ENCODE results near the gene PPM1L.

Gene PPM1L

GRCh38 chr3:160977773-160978172 is 221.7 kb downstream of the PPM1L start:
- no peaks in the 10 kb centered on the region for H3K36me3 ChIP-seq (ENCODE audit: insufficient read depth, low read length)
- no peak overlapping the region for H3K27ac ChIP-seq (ENCODE audit: low read depth, low read length, poor library complexity, severe bottlenecking)
- H3K79me2 ChIP-seq (ENCODE audit: insufficient read depth, low read length), result no peaks in the 10 kb centered on the region
- no peak overlapping the region for H3K9ac ChIP-seq (ENCODE audit: low read length)
- H3K4me1 ChIP-seq (ENCODE audit: insufficient read depth, low read length, severe bottlenecking), result no peaks in the 10 kb centered on the region
- no peaks in the 10 kb centered on the region for H3K27me3 ChIP-seq (ENCODE audit: insufficient read depth, low read length)
- TF ChIP-seq EZH2 (IDR thresholded peaks at IDR 0.05; ENCODE audit: borderline replicate concordance, low read length) (no peak), CTCF (IDR thresholded peaks at IDR 0.05; ENCODE audit: low read length) (no peak)
- no peak overlapping the region for H3K4me3 ChIP-seq (ENCODE audit: low read depth, low read length, poor library complexity, severe bottlenecking)
- no peak overlapping the region for H2AFZ ChIP-seq (ENCODE audit: low read length)
- H3K9me3 ChIP-seq (ENCODE audit: low read length), result no peaks in the 10 kb centered on the region
- no peaks in the 10 kb centered on the region for H3F3A ChIP-seq (ENCODE audit: insufficient read depth, low read length)
- no peak overlapping the region for H3K4me2 ChIP-seq (ENCODE audit: low read length)
- no peaks in the 10 kb centered on the region for H4K20me1 ChIP-seq (ENCODE audit: insufficient read depth, low read length)
- no peaks in the 10 kb centered on the region for H3K9me2 ChIP-seq (ENCODE audit: low read depth, low read length)

- TF ChIP-seq CTCF (IDR thresholded peaks at IDR 0.05; ENCODE audit: low read length) (no peak), EZH2 (IDR thresholded peaks at IDR 0.05; ENCODE audit: borderline replicate concordance, low read length) (no peak)
- H3K27ac ChIP-seq (ENCODE audit: low read depth, low read length, poor library complexity, severe bottlenecking), result no peak overlapping the region
Observed at GRCh38 chr3:160980740-160981139, 224.7 kb downstream of the PPM1L start.

GRCh38 chr3:160981217-160981938 is 225.3 kb downstream of the PPM1L start:
- Histone ChIP-seq H3K9ac (ENCODE audit: low read length) (no peak overlapping the region), H3K4me2 (ENCODE audit: low read length) (no peak overlapping the region), H3K9me2 (ENCODE audit: low read depth, low read length) (no peaks in the 10 kb centered on the region), H3K36me3 (ENCODE audit: insufficient read depth, low read length) (no peaks in the 10 kb centered on the region), H3K9me3 (ENCODE audit: low read length) (no peaks in the 10 kb centered on the region), H3F3A (ENCODE audit: insufficient read depth, low read length) (no peaks in the 10 kb centered on the region), H3K4me3 (ENCODE audit: low read depth, low read length, poor library complexity, severe bottlenecking) (no peak overlapping the region), H3K27ac (ENCODE audit: low read depth, low read length, poor library complexity, severe bottlenecking) (no peak overlapping the region), H3K27me3 (ENCODE audit: insufficient read depth, low read length) (no peaks in the 10 kb centered on the region), H3K4me1 (ENCODE audit: insufficient read depth, low read length, severe bottlenecking) (no peaks in the 10 kb centered on the region), H4K20me1 (ENCODE audit: insufficient read depth, low read length) (no peaks in the 10 kb centered on the region), H2AFZ (ENCODE audit: low read length) (no peak overlapping the region), H3K79me2 (ENCODE audit: insufficient read depth, low read length) (no peaks in the 10 kb centered on the region)
- no peak for TF ChIP-seq CTCF (IDR thresholded peaks at IDR 0.05; ENCODE audit: low read length)
- TF ChIP-seq EZH2 (IDR thresholded peaks at IDR 0.05; ENCODE audit: borderline replicate concordance, low read length), result no peak

More at GRCh38 chr3:160980740-160981139, 224.7 kb downstream of the PPM1L start:
- Histone ChIP-seq H4K20me1 (ENCODE audit: insufficient read depth, low read length) (no peaks in the 10 kb centered on the region), H3K4me2 (ENCODE audit: low read length) (no peak overlapping the region), H3K27me3 (ENCODE audit: insufficient read depth, low read length) (no peaks in the 10 kb centered on the region), H3K79me2 (ENCODE audit: insufficient read depth, low read length) (no peaks in the 10 kb centered on the region), H2AFZ (ENCODE audit: low read length) (no peak overlapping the region), H3K4me1 (ENCODE audit: insufficient read depth, low read length, severe bottlenecking) (no peaks in the 10 kb centered on the region), H3K36me3 (ENCODE audit: insufficient read depth, low read length) (no peaks in the 10 kb centered on the region), H3K9me2 (ENCODE audit: low read depth, low read length) (no peaks in the 10 kb centered on the region), H3K4me3 (ENCODE audit: low read depth, low read length, poor library complexity, severe bottlenecking) (no peak overlapping the region), H3F3A (ENCODE audit: insufficient read depth, low read length) (no peaks in the 10 kb centered on the region), H3K9me3 (ENCODE audit: low read length) (no peaks in the 10 kb centered on the region), H3K9ac (ENCODE audit: low read length) (no peak overlapping the region)
